ENCODE results near the gene CELA3B. TPM values are rescaled to one million over a fixed set of nuclear protein-coding genes. Genes with fewer than 3 reads are reported as not detected.

Gene CELA3B
- total and polyA plus RNA-seq, 2 experiments from 2014 or later = not detected

GRCh38 chr1:22038036-22038435 is 61.2 kb downstream of the CELA3B start:
- Histone ChIP-seq H3K4me3 (no peak overlapping the region), H3K36me3 (no peaks in the 10 kb centered on the region), H3K9me3 (ENCODE audit: low read depth) (no peaks in the 10 kb centered on the region), H3K27ac (peak overlapping the region; percentile 52), H3K4me1 (ENCODE audit: low read depth) (peaks cover 10% of the 10 kb centered on the region), H3K27me3 (no peaks in the 10 kb centered on the region)
- DNase-seq (ENCODE audit: low read depth in 1 of 2, low spot score in 1 of 2) = no peak
- TF ChIP-seq CTCF (IDR thresholded peaks at IDR 0.05; ENCODE audit: low read depth, low read length) = no peak

Other genes starting within 250 kb of the CELA3B start
- 20.1 and 29.6 TPM in 2 replicates for gene USP48, start 193.9 kb upstream of the CELA3B start, total RNA-seq
- gene USP48, start 193.9 kb upstream of the CELA3B start, polyA plus RNA-seq = 39.2 and 52.4 TPM in 2 replicates
- 0.28 and 0.77 TPM in 2 replicates for gene LDLRAD2, start 164.8 kb upstream of the CELA3B start, total RNA-seq
- gene LDLRAD2, start 164.8 kb upstream of the CELA3B start, polyA plus RNA-seq = 1.3 and 3.4 TPM in 2 replicates
- 112 and 193 TPM in 2 replicates for gene HSPG2, start 39.7 kb upstream of the CELA3B start, total RNA-seq
- gene HSPG2, start 39.7 kb upstream of the CELA3B start, polyA plus RNA-seq = 62.3 and 96.2 TPM in 2 replicates
- not detected in 2 replicates for gene CELA3A, start 24.6 kb downstream of the CELA3B start, total RNA-seq
- not detected in 2 replicates for gene CELA3A, start 24.6 kb downstream of the CELA3B start, polyA plus RNA-seq
- 140 and 167 TPM in 2 replicates for gene CDC42, start 75.7 kb downstream of the CELA3B start, total RNA-seq
- 72.0 and 76.7 TPM in 2 replicates for gene CDC42, start 75.7 kb downstream of the CELA3B start, polyA plus RNA-seq
- gene WNT4, start 166.1 kb downstream of the CELA3B start, total RNA-seq = 0.04 TPM in 1 of 2 replicates, not detected in the other
- 0.36 TPM in 1 of 2 replicates, not detected in the other for gene WNT4, start 166.1 kb downstream of the CELA3B start, polyA plus RNA-seq

Measured in cardiac muscle cell (in vitro differentiated cells and primary cell).